AG04449 (cell line): Measurements from ENCODE around the gene PPP1R16B.

ENCODE experiments used
- CTCF ChIA-PET: fragments of 350-600 bp; formaldehyde crosslinking; extraction: SDS; loops from one replicate; lab custom pipeline; 2021; ENCODE audit warnings: antibody characterized with exemption; lab: Yijun Ruan, JAX
- POLR2A ChIA-PET: fragments of 400-600, 350-600 bp; formaldehyde crosslinking; extraction: SDS; loops from one replicate; lab custom pipeline; 2020; ENCODE audit warnings: antibody characterized with exemption, inconsistent platforms; lab: Yijun Ruan, JAX
- DNase-seq: peaks from one replicate; pipeline ENCODE4 v3.0.0-alpha.2; 2010; ENCODE audit warnings: low read depth, low spot score
- H3K4me3 ChIP-seq: 2 replicates; pipeline ENCODE4 v1.5.1; 2011; ENCODE audit warnings: low read depth, mild to moderate bottlenecking, control low read depth, low read length
- TF ChIP-seq, protein P1 (sequence below): IDR thresholded peaks from one replicate; pipeline ENCODE4 v1.5.1; 2011; ENCODE audit warnings: mild to moderate bottlenecking, moderate library complexity, low read length, control low read depth, inconsistent platforms; ENCODE audit not compliant: insufficient read depth; ENCODE audit errors: missing control alignments

The PPP1R16B gene

DNA sequence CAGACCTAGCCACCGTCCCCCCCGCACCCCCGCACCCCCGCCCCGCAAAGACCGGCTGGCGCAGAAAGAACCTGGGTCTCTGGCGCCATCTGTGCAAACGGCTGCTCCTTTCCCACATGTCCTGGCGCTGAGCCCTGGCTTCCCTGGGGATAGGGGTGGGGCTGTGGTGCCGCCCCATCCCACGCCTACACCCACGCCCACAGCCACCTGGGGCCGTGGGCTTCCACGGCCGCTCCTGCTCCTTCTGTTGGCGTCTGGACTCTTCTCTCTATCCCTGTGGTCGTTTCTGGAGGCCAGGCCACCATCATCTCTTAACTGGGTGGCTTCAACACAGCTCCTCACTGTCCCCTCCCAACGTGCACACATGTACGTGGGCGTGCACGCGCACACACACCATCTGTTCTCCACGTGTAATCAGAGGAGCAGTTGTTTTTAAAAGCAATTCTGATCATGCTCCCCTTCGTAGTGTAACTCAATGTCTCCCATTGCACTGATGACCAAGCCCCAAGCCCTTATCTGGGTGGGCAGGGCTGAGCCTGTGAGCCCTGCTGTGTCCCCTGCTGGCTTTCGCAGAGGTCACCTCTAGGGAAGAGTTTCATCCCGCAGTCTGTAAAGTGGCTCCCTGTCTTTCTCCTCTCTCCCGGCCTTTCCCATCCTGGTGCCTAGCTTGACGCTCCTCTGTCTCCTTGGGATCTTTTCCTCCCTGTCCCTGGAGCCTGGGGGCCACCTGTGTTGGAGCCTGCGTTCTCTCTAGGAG is 88.8 kb downstream of the PPP1R16B start:
- TF ChIP-seq, protein P1, sequence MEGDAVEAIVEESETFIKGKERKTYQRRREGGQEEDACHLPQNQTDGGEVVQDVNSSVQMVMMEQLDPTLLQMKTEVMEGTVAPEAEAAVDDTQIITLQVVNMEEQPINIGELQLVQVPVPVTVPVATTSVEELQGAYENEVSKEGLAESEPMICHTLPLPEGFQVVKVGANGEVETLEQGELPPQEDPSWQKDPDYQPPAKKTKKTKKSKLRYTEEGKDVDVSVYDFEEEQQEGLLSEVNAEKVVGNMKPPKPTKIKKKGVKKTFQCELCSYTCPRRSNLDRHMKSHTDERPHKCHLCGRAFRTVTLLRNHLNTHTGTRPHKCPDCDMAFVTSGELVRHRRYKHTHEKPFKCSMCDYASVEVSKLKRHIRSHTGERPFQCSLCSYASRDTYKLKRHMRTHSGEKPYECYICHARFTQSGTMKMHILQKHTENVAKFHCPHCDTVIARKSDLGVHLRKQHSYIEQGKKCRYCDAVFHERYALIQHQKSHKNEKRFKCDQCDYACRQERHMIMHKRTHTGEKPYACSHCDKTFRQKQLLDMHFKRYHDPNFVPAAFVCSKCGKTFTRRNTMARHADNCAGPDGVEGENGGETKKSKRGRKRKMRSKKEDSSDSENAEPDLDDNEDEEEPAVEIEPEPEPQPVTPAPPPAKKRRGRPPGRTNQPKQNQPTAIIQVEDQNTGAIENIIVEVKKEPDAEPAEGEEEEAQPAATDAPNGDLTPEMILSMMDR: no peak
- DNase-seq: no peak
- no peak overlapping the region for H3K4me3 ChIP-seq
- ChIA-PET CTCF (interaction anchor here (0.8 to 5.3 kb wide), 17 partner anchors 13 to 260 kb away, joined by 3 to 43 read pairs (median 6); no protein-coding TSS in a partner anchor), POLR2A (no interaction called here)

DNA sequence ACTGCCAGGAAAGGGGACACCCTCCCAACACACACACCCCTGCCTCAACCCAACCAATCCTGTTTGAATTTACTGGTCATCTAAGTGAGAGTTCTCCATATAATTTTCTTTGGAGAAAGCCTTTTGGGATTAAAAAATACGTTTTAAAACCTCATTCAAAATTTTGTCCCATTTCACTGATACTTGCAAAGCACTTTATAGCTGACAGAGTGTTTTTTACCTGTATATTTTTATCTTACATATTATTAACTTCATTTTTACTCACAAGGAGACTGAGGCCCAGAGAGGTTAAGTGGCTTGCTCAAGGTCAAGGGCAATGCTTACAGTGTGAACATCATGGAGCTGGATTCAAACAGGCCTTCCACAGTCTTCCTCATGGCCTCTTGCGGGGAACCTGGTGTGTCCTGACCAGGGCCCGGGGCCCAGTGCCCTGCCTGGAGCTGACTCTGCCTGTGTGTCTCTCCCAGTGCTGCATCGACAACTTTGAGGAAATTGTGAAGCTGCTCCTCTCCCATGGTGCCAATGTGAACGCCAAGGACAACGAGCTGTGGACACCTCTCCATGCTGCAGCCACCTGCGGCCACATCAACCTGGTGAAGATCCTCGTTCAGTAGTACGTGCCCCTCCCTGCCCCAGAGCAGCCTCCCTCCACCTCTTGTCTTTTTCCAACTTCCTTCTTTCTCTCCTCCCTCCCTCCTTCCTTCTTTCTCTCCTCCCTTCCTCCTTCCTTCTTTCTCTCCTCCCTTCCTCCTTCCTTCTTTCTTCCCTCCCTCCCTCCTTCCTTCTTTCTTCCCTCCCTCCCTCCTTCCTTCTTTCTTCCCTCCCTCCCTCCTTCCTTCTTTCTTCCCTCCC is 89.8 kb downstream of the PPP1R16B start:
- no peak for DNase-seq
- no peak overlapping the region for H3K4me3 ChIP-seq
- POLR2A ChIA-PET: no interaction called here
- TF ChIP-seq, protein P1: no peak
- CTCF ChIA-PET: interaction anchor here (0.8 to 5.3 kb wide), 16 partner anchors 11 to 261 kb away, joined by 3 to 43 read pairs (median 4); no protein-coding TSS in a partner anchor

DNA sequence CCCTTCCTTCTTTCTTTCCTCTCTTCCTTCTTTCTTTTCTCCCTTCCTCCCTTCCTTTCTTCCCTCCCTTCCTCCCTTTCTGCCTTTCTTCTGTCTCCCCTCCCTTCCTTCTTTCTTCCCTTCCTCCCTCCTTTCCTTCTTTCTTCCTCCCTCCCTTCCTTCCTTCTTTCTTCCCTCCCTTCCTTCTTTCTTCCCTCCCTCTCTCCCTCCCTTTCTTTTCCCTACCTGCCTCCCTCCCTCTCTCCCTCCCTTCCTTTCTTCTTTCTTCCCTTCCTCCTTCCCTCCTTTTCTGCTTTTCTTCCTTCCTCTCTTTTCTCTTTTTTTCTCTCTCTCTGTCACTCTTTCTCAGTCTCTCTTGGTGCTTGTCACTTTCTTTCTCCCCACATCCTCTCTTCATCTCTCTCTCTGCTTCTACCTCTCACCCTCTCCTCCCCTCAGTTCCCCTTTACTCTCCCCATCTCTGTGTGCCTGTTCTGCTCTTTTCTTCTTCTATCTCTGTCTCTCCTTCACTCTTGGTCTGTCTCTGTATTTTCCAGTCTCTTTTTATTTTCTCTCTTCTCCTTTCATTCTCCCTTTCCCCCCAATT is 90.6 kb downstream of the PPP1R16B start:
- ChIA-PET POLR2A (no interaction called here), CTCF (interaction anchor here (0.9 to 5.3 kb wide), 8 partner anchors 10 to 250 kb away, joined by 3 to 43 read pairs (median 6); no protein-coding TSS in a partner anchor)
- TF ChIP-seq, protein P1: no peak
- H3K4me3 ChIP-seq: no peak overlapping the region
- no peak for DNase-seq

DNA sequence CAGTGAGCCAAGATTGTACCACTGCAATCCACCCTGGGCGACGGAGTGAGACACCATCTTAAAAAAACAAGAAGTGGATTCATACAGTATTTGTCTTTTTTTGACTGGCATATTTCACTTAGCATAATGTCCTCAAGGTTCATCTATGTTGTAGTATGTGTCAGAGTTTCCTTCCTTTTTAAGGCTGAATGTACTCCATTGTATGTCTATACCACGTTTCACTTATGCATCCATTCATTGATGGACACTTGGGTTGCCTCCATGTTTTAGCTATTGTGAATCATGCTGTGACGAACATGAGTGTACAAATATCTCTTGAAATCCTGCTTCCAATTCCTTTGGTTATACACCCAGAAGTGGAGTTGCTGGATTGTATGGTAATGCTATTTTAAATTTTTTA is 91.8 kb downstream of the PPP1R16B start:
- CTCF ChIA-PET: no interaction called here
- POLR2A ChIA-PET: no interaction called here
- H3K4me3 ChIP-seq: no peak overlapping the region
- no peak for DNase-seq
- TF ChIP-seq, protein P1: no peak

DNA sequence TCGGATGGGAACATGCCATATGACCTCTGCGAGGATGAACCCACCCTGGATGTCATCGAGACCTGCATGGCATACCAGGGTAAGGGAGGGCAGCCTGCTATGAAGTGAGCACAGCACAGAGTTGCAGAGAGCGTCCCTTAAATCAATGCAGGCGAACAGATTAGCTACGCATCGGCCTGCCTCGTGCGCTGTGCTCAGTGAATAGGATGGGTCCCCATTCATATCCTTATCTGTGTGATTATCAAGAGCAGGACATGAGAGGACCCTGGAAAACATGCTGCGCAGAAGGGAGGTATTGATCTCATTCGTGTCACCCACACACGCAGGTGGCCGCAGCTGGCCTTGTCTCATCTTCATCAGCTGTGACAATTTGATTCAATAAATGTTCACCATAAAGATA is 95.1 kb downstream of the PPP1R16B start:
- ChIA-PET POLR2A (no interaction called here), CTCF (interaction anchor here (1.9 kb wide), 1 partner anchor 23 kb away, joined by 4 read pairs; no protein-coding TSS in a partner anchor)
- H3K4me3 ChIP-seq: no peak overlapping the region
- TF ChIP-seq, protein P1: no peak
- DNase-seq: no peak
